GM19099 (cell line): ENCODE measurements around the gene GSS.

Experiments used
- POLR2A ChIP-seq: IDR thresholded peaks from 3 replicates; pipeline ENCODE4 v1.6.1; 2011; ENCODE audit warnings: low read depth; ENCODE audit not compliant: insufficient read length; ENCODE audit errors: extremely low read depth

The GSS gene

DNA sequence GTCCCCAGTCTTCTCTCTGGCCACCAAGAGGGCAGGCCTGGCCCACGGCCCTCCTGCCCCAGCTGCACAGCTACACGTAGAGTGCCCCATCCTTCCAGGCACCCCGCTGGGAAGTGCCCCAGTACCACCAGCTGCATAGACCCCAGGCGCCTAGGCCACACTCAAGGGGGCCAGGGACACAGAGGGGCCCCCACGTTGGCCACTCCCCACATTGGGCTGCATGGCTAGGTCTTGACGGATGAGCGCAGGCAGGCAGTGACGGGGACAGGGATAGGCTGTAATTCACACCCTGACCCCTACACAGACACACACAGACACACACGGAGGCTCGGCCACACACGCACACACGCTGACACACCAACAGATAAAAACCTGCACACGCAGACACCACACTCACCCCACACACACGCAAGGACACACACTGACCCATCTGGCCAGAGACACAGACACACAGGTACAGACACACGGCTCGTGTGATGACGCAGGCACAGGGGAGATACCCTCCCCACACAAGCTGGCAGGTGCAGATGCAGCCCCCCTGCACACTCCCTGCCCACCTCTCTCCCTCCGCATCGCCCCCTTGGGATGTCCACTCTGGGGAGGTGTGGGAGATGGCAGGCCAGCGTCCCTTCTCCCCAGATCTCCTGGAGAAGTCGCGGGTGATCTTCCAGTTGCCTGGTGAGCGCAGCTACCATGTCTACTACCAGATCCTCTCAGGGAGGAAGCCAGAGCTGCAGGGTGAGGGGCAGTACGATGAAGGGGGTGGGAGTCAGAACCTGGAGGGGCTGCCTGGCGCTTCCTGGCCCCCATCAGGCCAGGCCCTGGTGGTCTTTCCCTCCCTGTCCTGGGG is 30.1 kb upstream of the GSS start:
- TF ChIP-seq POLR2A = no peak

- no peak for TF ChIP-seq POLR2A
These were observed 29.2 kb upstream of the GSS start for GRCh38 chr20:34984756-34985261.

DNA sequence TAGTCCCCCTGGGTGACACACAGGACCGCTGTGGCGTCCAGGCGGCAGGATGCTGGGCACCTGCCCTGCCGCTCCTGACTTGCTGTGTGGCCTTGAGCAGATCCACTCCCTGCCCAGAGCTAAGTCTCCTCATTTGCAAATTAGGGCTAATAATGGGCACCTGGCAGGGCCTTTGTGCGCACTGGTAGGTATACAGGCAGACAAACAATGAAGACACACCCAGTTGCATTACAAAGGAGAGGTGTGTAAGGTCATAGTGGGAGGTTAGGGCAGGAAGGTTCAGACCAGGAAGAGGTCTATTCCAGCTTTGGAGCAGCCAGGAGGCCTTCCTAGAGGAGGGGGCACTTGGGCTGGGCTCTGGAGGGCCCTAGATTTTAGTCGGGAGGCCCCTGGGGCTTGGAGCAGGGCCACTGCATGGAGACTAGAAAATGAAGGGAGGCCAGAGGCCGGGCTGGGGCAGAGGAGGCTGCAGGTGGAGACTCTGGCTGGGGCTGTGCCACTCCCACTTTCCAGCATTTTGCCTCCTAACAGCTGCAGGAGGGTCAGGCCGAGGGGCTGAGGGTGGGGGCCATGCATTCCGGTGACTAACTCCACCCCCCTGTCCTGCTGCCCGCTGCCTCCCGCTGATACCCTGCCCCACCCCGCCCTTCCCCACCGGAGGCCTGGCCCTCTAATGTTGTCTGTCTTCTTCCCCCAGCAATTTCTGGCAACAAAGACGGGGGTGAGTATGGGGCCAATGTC is 28.6 kb upstream of the GSS start:
- TF ChIP-seq POLR2A = no peak

GRCh38 chr20:34983089-34983820 is 27.6 kb upstream of the GSS start:
- TF ChIP-seq POLR2A = no peak

GRCh38 chr20:34982270-34983088 is 26.9 kb upstream of the GSS start:
- no peak for TF ChIP-seq POLR2A

DNA sequence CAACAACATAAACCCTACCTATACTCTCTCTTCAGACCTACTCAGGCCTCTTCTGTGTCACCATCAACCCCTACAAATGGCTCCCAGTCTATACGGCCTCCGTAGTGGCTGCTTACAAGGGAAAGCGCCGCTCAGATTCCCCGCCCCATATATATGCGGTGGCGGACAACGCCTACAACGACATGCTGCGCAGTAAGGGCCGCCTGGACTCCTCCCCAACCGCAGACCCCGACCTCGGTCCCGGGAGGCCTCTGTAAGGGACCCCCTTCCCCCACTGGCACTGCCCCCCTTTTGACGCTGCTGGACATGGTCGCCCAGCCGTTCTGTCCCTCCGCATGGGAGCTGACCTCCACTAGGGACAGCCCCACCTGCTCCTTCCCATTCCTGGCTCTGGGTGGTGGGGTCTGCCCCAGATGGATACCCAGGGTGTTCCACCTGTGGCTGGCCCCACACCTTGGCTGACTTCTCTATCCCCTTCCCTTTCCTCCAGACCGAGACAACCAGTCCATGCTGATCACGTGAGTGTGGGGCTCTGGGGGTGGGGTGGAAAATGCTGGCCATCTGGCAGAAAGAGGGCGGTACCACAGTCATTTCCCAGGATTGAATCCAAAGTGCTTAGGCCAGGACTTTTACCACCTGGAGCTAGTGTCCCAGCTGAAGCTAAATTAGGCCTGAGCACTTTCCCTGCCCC is 25.1 kb upstream of the GSS start:
- TF ChIP-seq POLR2A = no peak

GRCh38 chr20:34979366-34980153 is 24.0 kb upstream of the GSS start:
- no peak for TF ChIP-seq POLR2A

DNA sequence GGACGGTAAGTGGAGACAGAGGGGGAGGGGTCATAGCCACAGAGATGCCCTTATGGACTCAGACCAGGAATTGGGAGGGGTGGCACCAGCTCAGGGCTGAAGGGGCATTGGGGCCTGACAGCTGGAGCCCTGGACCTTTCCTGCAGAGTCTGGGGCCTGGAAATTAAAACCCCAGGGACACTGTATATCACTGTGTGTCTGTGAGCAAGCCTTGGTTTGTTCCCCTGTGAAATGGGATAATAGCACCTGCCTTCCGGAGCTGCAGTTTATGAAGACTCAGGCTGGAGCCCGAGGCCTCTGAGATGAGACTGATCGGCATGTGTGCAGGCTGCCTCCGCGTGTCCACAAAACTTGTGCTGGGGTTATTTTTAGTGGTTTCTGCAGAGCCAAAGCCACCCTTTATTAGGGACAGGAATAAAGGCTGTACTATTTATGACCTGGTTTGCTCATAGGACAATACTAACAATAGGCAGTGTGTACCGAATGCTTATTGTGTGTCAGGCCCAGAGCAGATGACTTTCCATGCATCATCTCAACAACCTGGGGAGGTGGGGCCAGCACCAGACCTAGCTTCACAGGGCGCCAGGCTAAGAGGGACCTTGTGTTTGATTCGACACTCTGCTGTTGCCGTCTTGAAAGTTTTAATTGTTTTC is 22.6 kb upstream of the GSS start:
- TF ChIP-seq POLR2A = no peak

- TF ChIP-seq POLR2A = no peak
These were observed 21.9 kb upstream of the GSS start for GRCh38 chr20:34977365-34978091.

DNA sequence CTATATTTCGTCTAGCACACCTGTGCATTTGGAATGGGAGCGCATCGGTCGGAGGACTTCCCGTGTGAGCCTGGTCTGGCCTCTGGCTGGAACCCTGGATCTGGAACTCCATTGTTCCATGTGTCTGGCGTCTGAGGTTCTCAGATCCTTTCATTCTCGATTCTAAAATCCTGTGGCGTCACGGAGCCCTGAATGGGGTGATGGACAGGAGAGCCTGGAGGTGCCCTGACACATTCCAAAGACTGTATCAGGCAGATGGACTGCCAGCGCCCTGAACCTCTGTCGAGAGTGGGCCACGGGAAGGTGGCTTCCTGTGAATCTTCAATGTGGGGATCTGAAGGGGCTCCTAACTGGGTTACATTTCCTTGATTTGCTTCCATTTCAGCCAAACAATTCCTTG is 20.7 kb upstream of the GSS start:
- TF ChIP-seq POLR2A = no peak

- no peak for TF ChIP-seq POLR2A
These were observed 18.6 kb upstream of the GSS start for GRCh38 chr20:34974246-34974645.
